BE2C (cell line): Measurements from ENCODE around the gene CAMTA1.

Source experiments
- DNase-seq: peaks from one replicate; pipeline ENCODE4 v3.0.0-alpha.2; 2020
- H3K27me3 ChIP-seq: fragments of 250-450 bp; sonication (Bioruptor Pico); 2 replicates; pipeline ENCODE4 v1.5.1; 2020; ENCODE audit warnings: mild to moderate bottlenecking
- H3K36me3 ChIP-seq: fragments of 250-450 bp; sonication (Bioruptor Pico); 2 replicates; pipeline ENCODE4 v1.5.1; 2020; ENCODE audit warnings: mild to moderate bottlenecking
- H3K4me1 ChIP-seq: fragments of 250-450 bp; sonication (Bioruptor Pico); 2 replicates; pipeline ENCODE4 v1.5.1; 2020
- H3K4me3 ChIP-seq: 2 replicates; pipeline ENCODE4 v1.5.1; 2011; ENCODE audit warnings: low read depth, low read length
- H3K9me3 ChIP-seq: fragments of 250-450 bp; sonication (Bioruptor Pico); 2 replicates; pipeline ENCODE4 v1.5.1; 2020
- TF ChIP-seq, protein P1 (sequence below): IDR thresholded peaks from 2 replicates; pipeline ENCODE4 v1.5.1; 2012; ENCODE audit warnings: mild to moderate bottlenecking, low read depth, low read length

Gene CAMTA1

DNA sequence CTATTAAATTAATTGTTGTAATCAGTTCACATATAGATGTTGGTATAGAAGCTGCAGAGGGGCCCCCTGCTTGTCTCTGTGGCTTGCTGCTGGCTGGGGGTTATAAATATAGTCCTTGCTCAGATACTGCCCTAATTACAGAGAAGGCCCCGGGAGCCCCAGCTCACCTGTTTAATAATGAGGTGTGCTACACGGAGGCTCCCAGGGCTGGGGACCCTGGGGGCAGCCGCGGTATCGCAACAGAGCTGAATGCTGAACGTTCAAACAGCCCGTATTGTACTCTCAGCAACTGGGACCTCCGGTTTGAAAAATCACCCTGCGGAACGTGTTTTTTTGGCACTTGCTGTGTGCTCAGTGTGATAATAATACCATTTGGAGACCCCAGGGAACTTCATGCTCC lies 309.3 kb downstream of the CAMTA1 start:
- Histone ChIP-seq H3K9me3 (no peaks in the 10 kb centered on the region), H3K27me3 (no peaks in the 10 kb centered on the region), H3K4me1 (no peaks in the 10 kb centered on the region), H3K36me3 (no peaks in the 10 kb centered on the region), H3K4me3 (no peak overlapping the region)
- no peak for DNase-seq
- TF ChIP-seq, protein P1, sequence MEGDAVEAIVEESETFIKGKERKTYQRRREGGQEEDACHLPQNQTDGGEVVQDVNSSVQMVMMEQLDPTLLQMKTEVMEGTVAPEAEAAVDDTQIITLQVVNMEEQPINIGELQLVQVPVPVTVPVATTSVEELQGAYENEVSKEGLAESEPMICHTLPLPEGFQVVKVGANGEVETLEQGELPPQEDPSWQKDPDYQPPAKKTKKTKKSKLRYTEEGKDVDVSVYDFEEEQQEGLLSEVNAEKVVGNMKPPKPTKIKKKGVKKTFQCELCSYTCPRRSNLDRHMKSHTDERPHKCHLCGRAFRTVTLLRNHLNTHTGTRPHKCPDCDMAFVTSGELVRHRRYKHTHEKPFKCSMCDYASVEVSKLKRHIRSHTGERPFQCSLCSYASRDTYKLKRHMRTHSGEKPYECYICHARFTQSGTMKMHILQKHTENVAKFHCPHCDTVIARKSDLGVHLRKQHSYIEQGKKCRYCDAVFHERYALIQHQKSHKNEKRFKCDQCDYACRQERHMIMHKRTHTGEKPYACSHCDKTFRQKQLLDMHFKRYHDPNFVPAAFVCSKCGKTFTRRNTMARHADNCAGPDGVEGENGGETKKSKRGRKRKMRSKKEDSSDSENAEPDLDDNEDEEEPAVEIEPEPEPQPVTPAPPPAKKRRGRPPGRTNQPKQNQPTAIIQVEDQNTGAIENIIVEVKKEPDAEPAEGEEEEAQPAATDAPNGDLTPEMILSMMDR = no peak

DNA sequence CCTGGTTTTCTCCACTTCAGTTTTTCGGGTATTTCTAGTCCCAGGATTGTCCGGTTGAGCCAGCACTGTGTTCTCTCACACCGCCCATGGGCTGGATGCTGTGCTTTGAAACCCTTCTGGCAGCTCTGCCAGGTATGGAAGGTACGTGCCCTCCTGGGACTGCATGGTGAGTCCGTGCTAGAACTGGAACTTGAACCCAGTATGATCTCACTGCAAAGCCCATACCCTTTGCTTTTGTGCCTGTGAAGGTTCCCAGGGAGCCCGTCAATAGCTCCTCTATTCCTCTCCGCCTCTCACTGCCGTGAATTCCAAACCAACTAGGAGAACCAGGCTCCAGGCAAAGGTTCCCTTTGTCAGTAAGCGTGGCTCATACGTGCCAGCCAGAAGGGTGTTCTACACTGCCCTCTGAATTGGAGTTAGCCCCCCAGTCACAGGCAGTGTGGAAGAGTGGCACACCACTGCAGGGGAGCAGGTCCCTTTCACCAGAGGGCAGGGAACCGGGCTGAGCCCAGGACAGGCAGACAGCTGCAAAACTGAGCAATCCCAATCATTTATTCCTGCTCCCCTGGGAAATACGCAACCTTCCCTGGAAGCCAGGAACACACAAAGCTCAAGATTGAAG lies 310.2 kb downstream of the CAMTA1 start:
- no peaks in the 10 kb centered on the region for H3K36me3 ChIP-seq
- TF ChIP-seq, protein P1 = no peak
- H3K9me3 ChIP-seq = no peaks in the 10 kb centered on the region
- H3K4me3 ChIP-seq = no peak overlapping the region
- DNase-seq = no peak
- no peaks in the 10 kb centered on the region for H3K27me3 ChIP-seq
- H3K4me1 ChIP-seq = no peaks in the 10 kb centered on the region

GRCh38 chr1:7097938-7098592 lies 312.8 kb downstream of the CAMTA1 start:
- Histone ChIP-seq H3K4me1 (no peaks in the 10 kb centered on the region), H3K36me3 (no peaks in the 10 kb centered on the region), H3K9me3 (no peaks in the 10 kb centered on the region), H3K27me3 (no peaks in the 10 kb centered on the region), H3K4me3 (no peak overlapping the region)
- TF ChIP-seq, protein P1 = no peak
- no peak for DNase-seq

DNA sequence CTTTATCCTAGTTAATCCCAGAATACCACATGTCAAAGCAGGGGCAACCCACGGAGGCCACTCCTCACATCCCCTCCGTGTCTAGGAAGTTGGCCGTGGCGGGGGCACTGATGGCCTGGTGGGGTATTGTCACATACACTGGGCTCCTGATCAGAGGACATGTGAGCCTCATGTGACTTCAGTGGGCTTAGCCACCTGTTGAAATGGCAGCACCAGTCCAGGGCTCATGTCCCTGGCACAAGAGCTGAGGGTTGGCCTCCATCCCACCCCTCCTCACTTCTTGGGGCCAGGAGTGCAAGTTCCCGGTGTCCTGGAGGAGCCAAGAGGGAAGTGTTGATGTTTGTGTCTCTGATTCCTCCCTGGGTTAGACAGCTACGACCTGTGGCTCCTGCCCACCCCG lies 313.4 kb downstream of the CAMTA1 start:
- DNase-seq = no peak
- no peaks in the 10 kb centered on the region for H3K4me1 ChIP-seq
- no peak overlapping the region for H3K4me3 ChIP-seq
- no peaks in the 10 kb centered on the region for H3K36me3 ChIP-seq
- no peaks in the 10 kb centered on the region for H3K9me3 ChIP-seq
- TF ChIP-seq, protein P1 = no peak
- no peaks in the 10 kb centered on the region for H3K27me3 ChIP-seq

GRCh38 chr1:7100479-7100878 lies 315.2 kb downstream of the CAMTA1 start:
- no peak for DNase-seq
- TF ChIP-seq, protein P1 = no peak
- H3K4me3 ChIP-seq = no peak overlapping the region
- no peaks in the 10 kb centered on the region for H3K9me3 ChIP-seq
- no peaks in the 10 kb centered on the region for H3K27me3 ChIP-seq
- H3K4me1 ChIP-seq = no peaks in the 10 kb centered on the region
- H3K36me3 ChIP-seq = no peaks in the 10 kb centered on the region

DNA sequence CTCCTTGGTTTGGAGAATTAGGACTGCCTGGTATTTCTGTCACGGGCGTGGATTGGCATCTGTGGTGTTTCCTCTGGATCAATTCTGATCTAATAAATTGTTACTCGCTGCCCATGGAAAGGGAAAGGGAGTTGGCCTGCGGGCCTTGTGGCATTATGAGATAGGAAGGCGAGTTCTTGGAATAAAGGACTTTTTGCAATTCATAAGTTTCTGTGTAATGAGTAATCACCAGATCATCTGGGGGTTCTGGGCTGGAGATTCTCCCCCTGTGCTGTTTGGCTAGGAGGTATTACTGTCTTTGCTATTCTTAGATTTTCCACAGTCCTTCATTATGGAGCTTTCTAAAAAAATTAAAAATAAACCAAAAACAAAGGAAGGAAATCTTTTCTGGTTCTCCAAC lies 315.9 kb downstream of the CAMTA1 start:
- DNase-seq = no peak
- Histone ChIP-seq H3K9me3 (no peaks in the 10 kb centered on the region), H3K4me3 (no peak overlapping the region), H3K27me3 (no peaks in the 10 kb centered on the region), H3K4me1 (no peaks in the 10 kb centered on the region), H3K36me3 (no peaks in the 10 kb centered on the region)
- TF ChIP-seq, protein P1 = no peak
